ENCODE measurements around the gene C22orf15. TPM values are rescaled to one million over a fixed set of nuclear protein-coding genes. Genes with fewer than 3 reads are reported as not detected.
"Not testable (repeated sequence)": the region's sequence is repeated elsewhere in the genome, so short reads cannot be mapped to it uniquely, and the experiment has no call there.

Gene C22orf15, protein sequence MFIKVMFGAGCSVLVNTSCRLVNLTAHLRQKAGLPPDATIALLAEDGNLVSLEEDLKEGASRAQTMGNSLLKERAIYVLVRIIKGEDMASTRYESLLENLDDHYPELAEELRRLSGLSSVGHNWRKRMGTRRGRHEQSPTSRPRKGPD
- total RNA-seq (2014; rRNA removed; shearing (Covaris generic)), result not detected in 2 replicates

DNA sequence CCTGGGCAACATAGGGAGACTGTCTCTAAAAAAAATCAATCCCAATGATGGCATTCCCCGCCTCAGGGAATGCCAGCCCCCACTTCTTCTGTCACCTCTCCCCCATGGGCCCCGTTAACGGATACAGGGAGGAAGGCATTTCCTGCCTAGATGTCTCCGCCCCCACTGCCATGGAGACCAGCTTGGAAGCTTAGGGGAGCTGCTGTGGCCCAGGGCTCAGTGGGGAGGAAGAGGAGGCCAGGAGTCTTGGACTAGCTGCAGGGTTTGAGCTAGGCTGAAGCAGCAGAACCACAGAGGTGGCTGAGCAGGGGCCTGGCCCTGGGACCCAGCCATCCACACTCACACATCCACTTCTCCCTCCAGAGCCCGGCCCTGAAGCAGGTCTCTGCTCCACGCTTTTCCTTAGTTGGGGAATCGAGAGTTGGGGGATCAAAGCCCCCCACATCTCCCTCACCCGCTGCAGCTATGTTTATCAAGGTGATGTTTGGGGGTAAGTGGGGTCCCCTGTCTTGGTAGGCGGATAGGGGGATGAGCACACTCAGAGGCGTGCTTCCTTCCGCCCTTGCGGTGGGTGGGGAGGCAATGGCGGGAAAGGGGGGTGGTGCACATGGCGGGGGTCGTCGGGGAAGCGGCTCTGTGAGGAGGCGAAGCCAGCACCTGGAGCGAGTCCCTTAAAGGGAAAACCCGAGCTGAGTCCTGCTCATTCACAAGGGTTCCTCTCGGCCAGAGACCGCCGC is at the start of gene C22orf15:
TSS of gene C22orf15 (plus strand) at position 149 of the 737 bp plus-strand sequence. CDS start at position 466, 317 bp downstream.
- DNase-seq (ENCODE audit: low spot score), result peak; percentile 24

DNA sequence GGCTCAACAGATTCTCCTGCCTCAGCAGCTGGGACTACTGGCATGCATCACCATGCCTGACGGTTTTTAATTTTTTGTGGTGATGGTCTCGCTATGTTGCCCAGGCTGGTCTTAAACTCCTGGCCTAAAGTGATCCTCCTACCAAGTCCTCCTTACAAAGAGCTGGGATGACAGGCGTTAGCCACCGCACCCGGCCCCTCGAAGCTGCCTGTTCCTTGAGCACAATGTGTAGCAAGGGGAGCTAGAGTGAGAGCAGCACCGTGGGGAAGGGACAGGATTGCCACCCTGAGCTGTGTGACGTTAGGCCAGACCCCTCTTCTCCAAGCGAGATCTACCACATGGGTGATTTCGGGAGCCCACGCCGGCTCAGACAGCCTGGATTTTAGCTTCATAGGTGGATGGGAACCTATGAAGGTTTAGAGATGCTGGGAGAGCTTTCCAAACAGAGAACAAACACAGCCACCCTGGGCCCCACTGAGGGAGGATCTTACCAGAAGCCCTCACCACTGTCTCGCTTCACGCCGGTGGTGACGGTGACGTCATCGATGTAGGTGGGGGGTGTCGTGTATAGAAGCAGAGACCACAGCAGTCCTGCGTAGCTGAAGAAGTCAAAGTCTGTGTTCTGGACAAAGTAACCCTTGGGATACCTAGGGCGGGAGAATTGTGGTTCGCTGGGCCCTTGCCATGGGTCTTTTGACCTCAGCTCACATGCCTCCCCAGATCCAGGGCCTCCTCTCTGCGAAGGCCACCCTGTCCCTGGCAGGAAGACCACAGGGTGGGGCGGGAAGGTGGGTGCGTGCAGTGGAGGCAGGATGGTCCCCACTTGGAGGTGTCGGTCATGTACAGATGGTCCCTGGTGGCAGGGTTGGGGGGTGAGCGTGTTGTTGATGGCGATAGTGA is 48.8 kb upstream of the C22orf15 start:
- no peak for DNase-seq (ENCODE audit: low spot score)

- no peak for DNase-seq (ENCODE audit: low spot score)
Observed at GRCh38 chr22:23714596-23715578, 47.9 kb upstream of the C22orf15 start.

DNA sequence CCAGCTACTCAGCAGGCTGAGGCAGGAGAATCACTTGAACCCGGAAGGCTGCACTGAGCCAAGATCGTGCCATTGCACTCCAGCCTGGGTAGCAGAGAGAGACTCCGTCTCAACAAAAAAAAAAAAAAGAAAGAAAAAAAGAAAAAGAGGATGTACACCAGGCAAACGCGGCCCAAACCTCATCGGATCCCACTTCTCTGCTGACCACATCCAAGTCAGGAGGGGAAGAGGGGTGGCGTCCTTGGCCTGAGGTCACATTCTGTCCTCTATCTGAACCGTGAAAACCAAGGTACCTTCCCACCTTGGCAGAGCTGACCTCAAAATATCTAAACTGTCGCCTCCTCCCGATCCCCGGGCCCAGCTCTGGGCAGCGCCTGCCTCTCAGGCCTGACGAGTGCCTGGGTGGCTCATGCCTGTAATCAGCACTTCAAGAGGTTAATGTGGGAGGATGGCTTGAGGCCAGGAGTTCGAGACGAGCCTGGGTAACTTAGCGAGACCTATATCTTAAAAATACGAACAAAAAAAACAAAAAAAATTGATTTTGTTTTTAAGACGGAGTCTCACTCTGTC is 46.9 kb upstream of the C22orf15 start:
- no peak for DNase-seq (ENCODE audit: low spot score)

DNA sequence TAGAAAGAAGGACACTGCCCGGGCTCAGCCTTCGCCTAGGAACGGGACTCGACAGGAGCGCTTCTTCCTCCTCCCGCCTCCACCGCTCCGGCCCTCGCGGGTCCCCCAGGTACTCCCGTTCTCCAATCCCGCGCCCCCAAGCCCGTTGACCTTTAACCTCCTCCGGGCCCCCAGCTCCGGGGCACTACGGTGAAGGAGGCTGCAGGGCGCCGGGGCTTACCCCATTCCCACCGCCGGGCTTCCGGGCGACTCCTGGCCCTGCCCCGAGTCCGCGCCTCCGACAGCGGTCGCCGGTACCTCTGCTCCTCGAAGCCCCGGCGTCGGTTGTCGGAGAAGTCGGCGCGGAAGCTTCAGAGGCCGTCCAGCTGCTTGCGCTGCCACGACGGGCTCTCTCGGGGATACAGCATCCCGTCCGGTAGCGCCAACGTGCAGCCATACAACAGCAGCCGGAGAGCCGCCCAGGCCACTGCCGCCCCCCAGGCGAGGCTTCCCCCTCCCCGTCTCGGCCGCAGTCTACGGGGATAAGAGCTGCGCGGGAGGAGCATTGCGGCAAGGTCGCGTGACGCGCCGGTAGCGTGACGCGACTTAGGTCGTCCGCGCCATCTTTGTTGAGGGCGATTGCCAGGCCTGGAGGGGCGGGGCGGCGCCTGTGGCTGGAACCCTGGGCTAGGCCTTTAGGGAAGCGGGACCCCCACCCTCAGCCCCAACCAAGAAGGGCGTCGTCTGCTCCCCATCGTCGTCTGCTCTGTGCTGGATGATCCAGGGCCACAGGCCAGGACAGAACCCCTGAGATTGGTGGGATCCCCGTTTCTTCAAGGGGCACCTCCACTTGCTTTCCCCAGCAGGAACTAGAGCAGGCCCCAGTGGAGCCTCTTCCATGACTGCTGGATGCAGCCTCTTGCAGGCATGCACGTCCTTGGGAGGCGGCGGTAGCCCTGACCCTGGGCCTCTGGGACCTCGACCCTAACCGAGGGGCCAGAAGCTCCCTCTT is 45.7 kb upstream of the C22orf15 start:
- DNase-seq (ENCODE audit: low spot score), result peak; percentile 68

GRCh38 chr22:23718371-23719165 is 44.2 kb upstream of the C22orf15 start:
- DNase-seq (ENCODE audit: low spot score), result no peak

- no peak for DNase-seq (ENCODE audit: low spot score)
Observed at GRCh38 chr22:23720855-23721254, 41.9 kb upstream of the C22orf15 start.

DNA sequence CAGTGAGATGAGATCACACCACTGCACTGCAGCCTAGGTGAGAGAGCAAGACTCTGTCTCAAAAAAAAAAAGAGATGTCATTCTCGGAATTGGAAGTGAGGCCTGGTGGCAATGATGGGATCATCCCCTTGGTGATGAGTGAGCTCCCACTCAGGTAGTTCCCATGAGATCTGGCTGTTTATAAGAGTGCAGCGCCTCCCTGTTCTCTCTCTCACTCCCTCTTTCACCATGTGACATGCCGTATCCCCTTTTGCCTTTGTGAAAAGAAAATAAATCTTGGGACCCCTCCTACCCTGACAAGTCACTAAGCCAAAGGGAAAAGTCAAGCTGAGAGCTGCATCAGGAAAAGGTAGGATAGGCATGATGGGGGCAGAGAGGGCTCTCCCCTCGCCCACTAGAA is 40.6 kb upstream of the C22orf15 start:
- DNase-seq (ENCODE audit: low spot score), result no peak

GRCh38 chr22:23722724-23723123 is 40.1 kb upstream of the C22orf15 start:
- no peak for DNase-seq (ENCODE audit: low spot score)

DNA sequence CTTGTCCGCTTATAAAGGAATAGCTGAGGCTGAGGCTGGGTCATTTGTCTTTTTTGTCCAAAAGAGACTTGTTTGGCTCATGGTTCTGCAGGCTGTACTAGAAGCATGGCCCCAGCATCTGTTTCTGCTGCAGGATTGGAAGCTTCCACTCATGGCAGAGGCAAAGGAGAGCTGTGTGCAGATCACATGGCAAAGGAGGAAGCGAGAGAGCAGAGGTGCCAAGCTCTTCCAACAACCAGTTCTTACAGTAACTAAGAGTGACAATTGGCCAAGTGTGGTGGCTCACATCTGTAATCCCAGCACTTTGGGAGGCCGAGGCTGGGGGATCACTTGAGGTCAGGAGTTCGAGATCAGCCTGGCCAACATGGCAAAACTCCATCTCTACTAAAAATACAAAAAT is 34.7 kb upstream of the C22orf15 start:
- DNase-seq (ENCODE audit: low spot score), result not testable (repeated sequence)

DNA sequence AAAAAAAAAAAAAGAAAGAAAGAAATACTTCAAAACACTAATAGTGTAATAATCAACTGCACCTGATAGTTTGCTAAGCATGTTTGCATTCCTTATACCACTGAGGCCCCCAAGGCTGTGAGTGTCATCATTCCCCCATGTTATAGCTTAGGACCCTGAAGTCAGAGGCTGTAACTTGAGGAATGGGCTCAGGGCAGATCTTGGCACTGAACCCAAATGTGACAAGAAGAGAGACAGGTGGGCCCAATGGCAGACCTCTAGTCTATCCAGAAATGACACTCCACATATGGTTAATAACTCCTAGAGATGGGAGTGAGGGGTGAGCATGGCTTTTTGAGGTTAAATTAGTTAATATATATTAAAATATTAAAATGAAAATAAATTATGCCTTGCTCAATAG is 25.1 kb upstream of the C22orf15 start:
- no peak for DNase-seq (ENCODE audit: low spot score)

DNA sequence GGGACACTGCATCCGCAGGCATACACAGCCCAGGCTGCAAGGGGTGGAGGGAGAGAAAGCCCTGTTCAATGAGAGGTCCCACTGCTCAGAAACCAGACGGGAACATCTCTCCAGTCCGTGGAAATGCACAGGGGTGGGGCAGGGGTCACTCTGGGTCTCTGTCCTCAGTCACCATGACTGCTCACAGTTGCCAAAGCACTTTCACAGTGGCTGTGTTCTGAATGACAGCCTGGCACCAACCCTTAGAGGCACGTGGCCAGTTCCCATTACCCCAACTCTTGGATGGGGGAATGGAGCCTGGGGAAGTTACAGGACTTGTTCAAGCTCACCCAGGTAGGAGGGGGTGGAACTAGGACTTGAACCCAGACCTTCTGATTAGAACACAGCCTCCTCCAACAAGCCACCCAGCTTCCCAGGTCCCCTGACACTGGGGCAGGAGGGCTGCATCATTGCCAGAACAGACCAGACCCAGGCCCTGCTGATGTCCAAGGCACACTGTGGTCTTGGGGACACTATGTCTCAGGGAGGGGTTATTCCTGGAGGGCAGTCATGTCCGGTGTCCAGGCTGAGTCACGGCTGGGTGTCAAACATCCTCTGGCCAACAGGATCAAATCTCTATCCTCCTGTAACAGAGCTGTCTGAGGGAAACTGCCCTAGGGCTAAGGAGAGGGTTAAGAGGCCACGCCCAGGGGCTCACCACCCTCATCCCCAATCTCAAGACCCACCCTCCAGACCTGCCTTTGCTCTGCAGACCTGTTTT is 20.1 kb upstream of the C22orf15 start:
- no peak for DNase-seq (ENCODE audit: low spot score)

- DNase-seq (ENCODE audit: low spot score), result no peak
Observed at GRCh38 chr22:23743303-23743705, 19.5 kb upstream of the C22orf15 start.

GRCh38 chr22:23744001-23744400 is 18.8 kb upstream of the C22orf15 start:
- DNase-seq (ENCODE audit: low spot score), result no peak

DNA sequence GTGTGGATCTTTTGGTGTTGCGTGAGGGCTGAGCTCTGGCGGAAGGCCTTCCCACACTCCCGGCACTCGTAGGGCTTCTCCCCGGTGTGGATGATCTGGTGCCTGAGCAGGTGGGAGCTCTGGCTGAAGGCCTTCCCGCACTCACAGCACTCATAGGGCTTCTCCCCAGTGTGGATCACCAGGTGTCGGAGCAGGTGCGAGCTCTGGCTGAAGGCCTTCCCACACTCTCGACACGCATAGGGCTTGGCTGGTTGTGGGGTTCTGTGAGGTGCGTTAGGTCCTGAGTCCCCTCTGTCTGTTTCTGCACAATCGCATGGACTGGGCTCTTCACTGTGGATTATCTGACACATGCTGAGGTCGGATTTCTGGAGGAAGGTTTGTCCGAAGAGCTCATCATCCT is 18.3 kb upstream of the C22orf15 start:
- no peak for DNase-seq (ENCODE audit: low spot score)

GRCh38 chr22:23745791-23746190 is 17.0 kb upstream of the C22orf15 start:
- DNase-seq (ENCODE audit: low spot score), result no peak

GRCh38 chr22:23749841-23750301 is 12.9 kb upstream of the C22orf15 start:
- DNase-seq (ENCODE audit: low spot score), result no peak

- no peak for DNase-seq (ENCODE audit: low spot score)
Observed at GRCh38 chr22:23750367-23750713, 12.4 kb upstream of the C22orf15 start.
